ENCODE results near the gene WDR73. TPM values are rescaled to one million over a fixed set of nuclear protein-coding genes. Genes with fewer than 3 reads are reported as not detected.

The WDR73 gene
- total and polyA plus RNA-seq, 10 of the 15 experiments (the other 5 are each of a cell fraction or from before 2014, with no cell fraction given): 4.4 to 25.6 (median 16.3) TPM

DNA sequence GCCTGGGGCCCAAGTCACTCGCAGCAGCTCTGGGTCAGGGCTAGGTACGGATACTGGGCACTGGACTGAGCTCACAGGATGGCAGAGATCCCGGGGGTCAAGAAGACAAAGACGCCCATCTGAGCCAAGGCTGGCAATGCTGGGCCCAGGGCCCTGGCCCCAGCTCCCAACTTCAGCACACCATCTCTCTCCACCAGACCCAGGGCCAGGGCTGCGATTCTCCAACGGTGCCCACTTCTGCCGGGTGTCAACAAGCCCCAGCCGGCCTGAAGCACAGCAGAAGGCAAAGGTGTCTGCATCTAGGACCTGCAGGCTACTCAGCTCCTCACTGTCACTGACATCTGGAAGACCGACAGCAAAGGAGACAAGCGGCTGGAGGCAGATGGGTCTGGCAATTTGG lies 8.6 kb downstream of the WDR73 start:
- ChIA-PET CTCF (interaction anchor here (0.5 to 1.6 kb wide), 3 partner anchors 75 to 180 kb away, joined by 3 to 4 read pairs (median 3); no protein-coding TSS in a partner anchor), POLR2A (interaction anchor here (0.6 kb wide), 2 partner anchors 23 to 174 kb away, joined by 3 read pairs; no protein-coding TSS in a partner anchor), RAD21 (ENCODE audit: unreplicated experiment) (no interaction called here), SMC1A (ENCODE audit: uncharacterized antibody, unreplicated experiment) (no interaction called here)
- Histone ChIP-seq H2AFZ (ENCODE audit: control insufficient read depth, low read depth, low read length) (no peak overlapping the region), H3K27ac (ENCODE audit: control insufficient read depth, insufficient read depth) (no peak overlapping the region), H3K4me2 (ENCODE audit: control insufficient read depth, insufficient read depth) (no peak overlapping the region), H3K36me3 (ENCODE audit: control insufficient read depth in 2 of 2, insufficient read depth in 2 of 2, low read length in 1 of 2) (peaks cover 13 to 30% of the 10 kb centered on the region in 2 experiments), H3K4me1 (ENCODE audit: control insufficient read depth, insufficient read depth, low read length) (no peaks in the 10 kb centered on the region), H3K9me3 (replicated peaks; ENCODE audit: control insufficient read depth, insufficient read depth, low read length) (no peaks in the 10 kb centered on the region), H3K4me3 (no peak overlapping the region), H3K9ac (ENCODE audit: control insufficient read depth, insufficient read depth, low read length) (no peak overlapping the region), H4K20me1 (ENCODE audit: control insufficient read depth, insufficient read depth) (peaks cover 2% of the 10 kb centered on the region; the same call in 1 of the 2 replicates), H3K79me2 (ENCODE audit: control insufficient read depth, insufficient read depth, low read length) (no peaks in the 10 kb centered on the region), H3K27me3 (replicated peaks in 1 of 2; ENCODE audit: control insufficient read depth in 2 of 2, insufficient read depth in 2 of 2, low read length in 1 of 2) (no peaks in the 10 kb centered on the region)
- WGBS (ENCODE audit: insufficient coverage, insufficient replicate concordance, low lambda C conversion rate, missing lambda C conversion rate): 95% methylated on average over 10 of the region's 10 CpGs
- no peak for ATAC-seq
- intact Hi-C loops (cut with micrococcal nuclease; ENCODE audit: unreplicated experiment) (no loop called here), in situ Hi-C loops (cut with MboI) (no loop called here)
- no TSS peak for BruUV-seq (replicated peaks)
- TF ChIP-seq IKZF2 (IDR thresholded peaks at IDR 0.05): no peak
- no peak for FAIRE-seq
- DNase-seq (ENCODE audit: low read depth, low spot score): no peak

DNA sequence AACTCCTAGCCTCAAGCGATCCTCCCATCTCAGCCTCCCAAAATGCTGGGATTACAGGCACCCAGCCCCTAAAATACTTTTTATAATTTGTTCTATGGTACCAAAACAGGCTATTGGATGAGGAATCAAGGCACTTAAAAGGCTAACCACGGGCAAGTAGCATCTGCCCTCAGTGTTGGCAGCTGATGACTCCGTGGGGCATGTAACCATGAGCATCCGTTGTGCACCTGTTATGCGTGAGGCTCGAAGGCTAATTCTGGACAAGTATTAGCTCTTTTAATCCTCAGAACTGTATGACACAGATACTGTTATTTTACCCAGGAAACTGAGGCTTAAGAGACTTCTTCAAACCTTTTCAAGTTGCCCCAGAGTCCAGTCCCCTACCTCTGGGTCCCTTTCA lies 10.2 kb downstream of the WDR73 start:
- H3K27me3 ChIP-seq (replicated peaks in 1 of 2; ENCODE audit: control insufficient read depth in 2 of 2, insufficient read depth in 2 of 2, low read length in 1 of 2): no peaks in the 10 kb centered on the region
- H3K36me3 ChIP-seq (ENCODE audit: control insufficient read depth in 2 of 2, insufficient read depth in 2 of 2, low read length in 1 of 2): peaks cover 14 to 32% of the 10 kb centered on the region in 2 experiments
- H3K4me2 ChIP-seq (ENCODE audit: control insufficient read depth, insufficient read depth): no peak overlapping the region
- H2AFZ ChIP-seq (ENCODE audit: control insufficient read depth, low read depth, low read length): no peak overlapping the region
- H3K4me3 ChIP-seq: no peak overlapping the region
- SMC1A ChIA-PET (ENCODE audit: uncharacterized antibody, unreplicated experiment): interaction anchor here (1.1 kb wide), 1 partner anchor 13 kb away, joined by 3 read pairs; no protein-coding TSS in a partner anchor
- no TSS peak for BruUV-seq (replicated peaks)
- H3K9me3 ChIP-seq (replicated peaks; ENCODE audit: control insufficient read depth, insufficient read depth, low read length): no peaks in the 10 kb centered on the region
- ATAC-seq (no peak), FAIRE-seq (no peak), DNase-seq (ENCODE audit: low read depth, low spot score) (no peak)
- no peaks in the 10 kb centered on the region for H3K4me1 ChIP-seq (ENCODE audit: control insufficient read depth, insufficient read depth, low read length)
- H3K27ac ChIP-seq (ENCODE audit: control insufficient read depth, insufficient read depth): no peak overlapping the region
- WGBS (ENCODE audit: insufficient coverage, insufficient replicate concordance, low lambda C conversion rate, missing lambda C conversion rate): 96% methylated on average over 6 of the region's 6 CpGs
- POLR2A ChIA-PET: no interaction called here
- in situ Hi-C loops (cut with MboI): no loop called here
- RAD21 ChIA-PET (ENCODE audit: unreplicated experiment): interaction anchor here (0.7 kb wide), 1 partner anchor 501 kb away, joined by 4 read pairs; no protein-coding TSS in a partner anchor
- CTCF ChIA-PET: interaction anchor here (0.6 to 1.2 kb wide), 2 partner anchors 45 to 691 kb away, joined by 3 to 5 read pairs; no protein-coding TSS in a partner anchor
- H3K9ac ChIP-seq (ENCODE audit: control insufficient read depth, insufficient read depth, low read length): no peak overlapping the region
- intact Hi-C loops (cut with micrococcal nuclease; ENCODE audit: unreplicated experiment): no loop called here
- no peaks in the 10 kb centered on the region for H3K79me2 ChIP-seq (ENCODE audit: control insufficient read depth, insufficient read depth, low read length)
- TF ChIP-seq BACH1 (IDR thresholded peaks at IDR 0.05; ENCODE audit: borderline replicate concordance): no peak
- no peak for TF ChIP-seq ZNF207 (IDR thresholded peaks at IDR 0.05; ENCODE audit: borderline replicate concordance)
- no peak for TF ChIP-seq MYC (IDR thresholded peaks at IDR 0.05; ENCODE audit: insufficient read depth, insufficient read length, insufficient replicate concordance, low read length, severe bottlenecking)
- TF ChIP-seq, protein P1, sequence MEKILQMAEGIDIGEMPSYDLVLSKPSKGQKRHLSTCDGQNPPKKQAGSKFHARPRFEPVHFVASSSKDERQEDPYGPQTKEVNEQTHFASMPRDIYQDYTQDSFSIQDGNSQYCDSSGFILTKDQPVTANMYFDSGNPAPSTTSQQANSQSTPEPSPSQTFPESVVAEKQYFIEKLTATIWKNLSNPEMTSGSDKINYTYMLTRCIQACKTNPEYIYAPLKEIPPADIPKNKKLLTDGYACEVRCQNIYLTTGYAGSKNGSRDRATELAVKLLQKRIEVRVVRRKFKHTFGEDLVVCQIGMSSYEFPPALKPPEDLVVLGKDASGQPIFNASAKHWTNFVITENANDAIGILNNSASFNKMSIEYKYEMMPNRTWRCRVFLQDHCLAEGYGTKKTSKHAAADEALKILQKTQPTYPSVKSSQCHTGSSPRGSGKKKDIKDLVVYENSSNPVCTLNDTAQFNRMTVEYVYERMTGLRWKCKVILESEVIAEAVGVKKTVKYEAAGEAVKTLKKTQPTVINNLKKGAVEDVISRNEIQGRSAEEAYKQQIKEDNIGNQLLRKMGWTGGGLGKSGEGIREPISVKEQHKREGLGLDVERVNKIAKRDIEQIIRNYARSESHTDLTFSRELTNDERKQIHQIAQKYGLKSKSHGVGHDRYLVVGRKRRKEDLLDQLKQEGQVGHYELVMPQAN (conservative IDR thresholded peaks at IDR 0.05): no peak
- TF ChIP-seq SUPT20H (IDR thresholded peaks at IDR 0.05; ENCODE audit: borderline replicate concordance, control insufficient read depth, low read depth, low read length): no peak
- no peak for TF ChIP-seq ZBED1 (IDR thresholded peaks at IDR 0.05; ENCODE audit: borderline replicate concordance)
- TF ChIP-seq CBX5 (IDR thresholded peaks at IDR 0.05; ENCODE audit: low read depth): no peak
- no peak for TF ChIP-seq RAD21 (IDR thresholded peaks at IDR 0.05; ENCODE audit: insufficient read depth, low read depth, low read length)
- peaks cover 2% of the 10 kb centered on the region; the same call in 1 of the 2 replicates for H4K20me1 ChIP-seq (ENCODE audit: control insufficient read depth, insufficient read depth)
